ENCODE results near the gene OR9Q2. TPM values are rescaled to one million over a fixed set of nuclear protein-coding genes. Genes with fewer than 3 reads are reported as not detected.
"Not testable (repeated sequence)": the region's sequence is repeated elsewhere in the genome, so short reads cannot be mapped to it uniquely, and the experiment has no call there.

OR9Q2 gene
- total RNA-seq, 1 experiment from 2014 or later, result not detected

GRCh38 chr11:58195939-58196338 is 7.1 kb downstream of the OR9Q2 start:
- no peaks in the 10 kb centered on the region for H3K36me3 ChIP-seq (ENCODE audit: low read depth)
- no peaks in the 10 kb centered on the region; the same call in 1 of the 2 replicates for H3K27me3 ChIP-seq (ENCODE audit: insufficient read depth, low read depth)
- H3K9me3 ChIP-seq (ENCODE audit: insufficient read depth, low read depth), result no peaks in the 10 kb centered on the region
- H3K4me2 ChIP-seq, result no peak overlapping the region
- H3K79me2 ChIP-seq (ENCODE audit: low read depth), result no peaks in the 10 kb centered on the region
- intact Hi-C loops (cut with micrococcal nuclease; ENCODE audit: unreplicated experiment), result no loop called here
- H3K27ac ChIP-seq, result no peak overlapping the region
- no peak for DNase-seq
- no peaks in the 10 kb centered on the region for H3K9me2 ChIP-seq (ENCODE audit: insufficient read depth)
- H3F3A ChIP-seq (ENCODE audit: insufficient read depth, low read depth), result no peaks in the 10 kb centered on the region
- no peak overlapping the region for H2AFZ ChIP-seq
- no peak overlapping the region for H3K4me3 ChIP-seq
- H3K4me1 ChIP-seq (replicated peaks; ENCODE audit: insufficient read depth), result no peaks in the 10 kb centered on the region
- POLR2A ChIA-PET (ENCODE audit: unreplicated experiment), result no interaction called here
- no peaks in the 10 kb centered on the region for H4K20me1 ChIP-seq (ENCODE audit: insufficient read depth)
- CTCF ChIA-PET, result no interaction called here
- BruUV-seq (replicated peaks), result no TSS peak
- TF ChIP-seq CTCF (conservative IDR thresholded peaks at IDR 0.05) (no peak), EZH2 (IDR thresholded peaks at IDR 0.05; ENCODE audit: low read depth) (no peak)

GRCh38 chr11:58199271-58199670 is 10.4 kb downstream of the OR9Q2 start:
- TF ChIP-seq EZH2 (IDR thresholded peaks at IDR 0.05; ENCODE audit: low read depth), result no peak
- TF ChIP-seq CTCF (conservative IDR thresholded peaks at IDR 0.05), result no peak
- Histone ChIP-seq H3K27me3 (ENCODE audit: insufficient read depth, low read depth) (no peaks in the 10 kb centered on the region), H3K27ac (no peak overlapping the region), H3K36me3 (ENCODE audit: low read depth) (no peaks in the 10 kb centered on the region), H4K20me1 (ENCODE audit: insufficient read depth) (no peaks in the 10 kb centered on the region), H3K4me2 (no peak overlapping the region), H3F3A (ENCODE audit: insufficient read depth, low read depth) (no peaks in the 10 kb centered on the region), H3K4me1 (replicated peaks; ENCODE audit: insufficient read depth) (no peaks in the 10 kb centered on the region), H3K79me2 (ENCODE audit: low read depth) (no peaks in the 10 kb centered on the region), H3K9me2 (ENCODE audit: insufficient read depth) (no peaks in the 10 kb centered on the region), H3K9me3 (ENCODE audit: insufficient read depth, low read depth) (no peaks in the 10 kb centered on the region), H3K4me3 (no peak overlapping the region), H2AFZ (no peak overlapping the region)
- CTCF ChIA-PET, result no interaction called here
- DNase-seq, result peak in 1 of 2 experiments; percentile 16
- POLR2A ChIA-PET (ENCODE audit: unreplicated experiment), result no interaction called here
- no TSS peak for BruUV-seq (replicated peaks)
- intact Hi-C loops (cut with micrococcal nuclease; ENCODE audit: unreplicated experiment), result no loop called here

GRCh38 chr11:58204042-58204441 is 15.2 kb downstream of the OR9Q2 start, which contains the start of gene OR1S2:
Gene OR1S2, minus strand, starts transcription at chr11:58204142. Its CDS starts 0 bp downstream, at chr11:58204142.
- no peaks in the 10 kb centered on the region for H3K9me3 ChIP-seq (ENCODE audit: insufficient read depth, low read depth)
- no peaks in the 10 kb centered on the region for H3K9me2 ChIP-seq (ENCODE audit: insufficient read depth)
- H3K4me2 ChIP-seq, result no peak within 1 kb of the TSS
- H3K36me3 ChIP-seq (ENCODE audit: low read depth), result no peaks in the 10 kb centered on the region
- no peaks in the 10 kb centered on the region for H4K20me1 ChIP-seq (ENCODE audit: insufficient read depth)
- BruUV-seq (replicated peaks), result no TSS peak
- H3K27ac ChIP-seq, result no peak within 1 kb of the TSS
- TF ChIP-seq EZH2 (IDR thresholded peaks at IDR 0.05; ENCODE audit: low read depth) (no peak), CTCF (conservative IDR thresholded peaks at IDR 0.05) (no peak)
- ChIA-PET CTCF (no interaction called here), POLR2A (ENCODE audit: unreplicated experiment) (no interaction called here)
- no peaks in the 10 kb centered on the region for H3K79me2 ChIP-seq (ENCODE audit: low read depth)
- no peaks in the 10 kb centered on the region for H3F3A ChIP-seq (ENCODE audit: insufficient read depth, low read depth)
- H2AFZ ChIP-seq, result no peak within 1 kb of the TSS
- no peaks in the 10 kb centered on the region for H3K27me3 ChIP-seq (ENCODE audit: insufficient read depth, low read depth)
- no peaks in the 10 kb centered on the region for H3K4me1 ChIP-seq (replicated peaks; ENCODE audit: insufficient read depth)
- no peak for DNase-seq
- H3K4me3 ChIP-seq, result no peak within 1 kb of the TSS
- intact Hi-C loops (cut with micrococcal nuclease; ENCODE audit: unreplicated experiment), result no loop called here

GRCh38 chr11:58212420-58212819 is 23.6 kb downstream of the OR9Q2 start, which contains the start of gene OR1S1:
Gene OR1S1, plus strand, starts transcription at chr11:58212720.
- H2AFZ ChIP-seq; DNase-seq; H3K9me2 ChIP-seq (ENCODE audit: insufficient read depth); H3K79me2 ChIP-seq (ENCODE audit: low read depth); BruUV-seq (replicated peaks); H3K27ac ChIP-seq; H3K4me1 ChIP-seq (replicated peaks; ENCODE audit: insufficient read depth); H4K20me1 ChIP-seq (ENCODE audit: insufficient read depth); CTCF ChIA-PET; H3K36me3 ChIP-seq (ENCODE audit: low read depth); H3K4me2 ChIP-seq; POLR2A ChIA-PET (ENCODE audit: unreplicated experiment); H3K27me3 ChIP-seq (ENCODE audit: insufficient read depth, low read depth); intact Hi-C loops (cut with micrococcal nuclease; ENCODE audit: unreplicated experiment); H3F3A ChIP-seq (ENCODE audit: insufficient read depth, low read depth); H3K4me3 ChIP-seq; H3K9me3 ChIP-seq (ENCODE audit: insufficient read depth, low read depth): not testable (repeated sequence)
